Measurements from ENCODE around the gene SEPTIN12.
A peak's percentile ranks its signal among the peaks of the same experiment; 100 is the strongest.
"Not testable (repeated sequence)": the region's sequence is repeated elsewhere in the genome, so short reads cannot be mapped to it uniquely, and the experiment has no call there.

SEPTIN12 gene

GRCh38 chr16:4802659-4803287 lies 14.6 kb upstream of the SEPTIN12 start:
- peak; percentile 85 for DNase-seq

GRCh38 chr16:4801962-4802658 lies 14.0 kb upstream of the SEPTIN12 start, which contains the start of gene ROGDI:
Gene ROGDI (minus strand): TSS chr16:4802633. CDS start chr16:4802571, 62 bp downstream.
- DNase-seq = peak; percentile 85

GRCh38 chr16:4801051-4801961 lies 13.2 kb upstream of the SEPTIN12 start:
- no peak for DNase-seq

- DNase-seq = no peak
Observed at GRCh38 chr16:4800290-4801041, 12.3 kb upstream of the SEPTIN12 start.

- no peak for DNase-seq
Observed at GRCh38 chr16:4799171-4799855, 11.2 kb upstream of the SEPTIN12 start.

GRCh38 chr16:4798456-4798855 lies 10.3 kb upstream of the SEPTIN12 start:
- DNase-seq = no peak

- DNase-seq = no peak
Observed at GRCh38 chr16:4797805-4798252, 9.7 kb upstream of the SEPTIN12 start.

GRCh38 chr16:4796982-4797804 lies 9.0 kb upstream of the SEPTIN12 start:
- DNase-seq = no peak

- no peak for DNase-seq
Observed at GRCh38 chr16:4795828-4796572, 7.9 kb upstream of the SEPTIN12 start.

GRCh38 chr16:4795181-4795827 lies 7.2 kb upstream of the SEPTIN12 start, which contains the start of gene SMIM22:
Gene SMIM22 (plus strand): TSS chr16:4795369. CDS start chr16:4795735, 366 bp downstream.
- DNase-seq = no peak

- no peak for DNase-seq
Observed at GRCh38 chr16:4792951-4793513, 4.9 kb upstream of the SEPTIN12 start.

- DNase-seq = no peak
Observed at GRCh38 chr16:4790871-4791270, 2.7 kb upstream of the SEPTIN12 start.

- no peak for DNase-seq
Observed at GRCh38 chr16:4790261-4790660, 2.1 kb upstream of the SEPTIN12 start.

- no peak for DNase-seq
Observed at GRCh38 chr16:4788910-4789309, 765 bp upstream of the SEPTIN12 start.

- no peak for DNase-seq
Observed at GRCh38 chr16:4788489-4788889, 344 bp upstream of the SEPTIN12 start.

- DNase-seq = no peak
Observed at GRCh38 chr16:4787068-4787467, 1.1 kb downstream of the SEPTIN12 start.

GRCh38 chr16:4785758-4786433 lies 2.2 kb downstream of the SEPTIN12 start:
- DNase-seq = no peak

- DNase-seq = not testable (repeated sequence)
Observed at GRCh38 chr16:4784444-4784987, 3.6 kb downstream of the SEPTIN12 start.

Measured in CD4-positive, alpha-beta T cell treated with Interleukin-4 for 4 hours (primary cell).